MM.1S (cell line): Measurements from ENCODE around the gene MRPS23.

Experiments
- CTCF ChIP-seq: fragments of 300-600 bp; sonication (generic); IDR thresholded peaks from 2 replicates; pipeline ENCODE4 v1.5.1; 2016; ENCODE audit warnings: antibody characterized with exemption, low read length, mixed read lengths
- EZH2 ChIP-seq: fragments of 300-600 bp; sonication (generic); optimal IDR thresholded peaks from 2 replicates; pipeline ENCODE3; 2017; ENCODE audit warnings: low read depth, mild to moderate bottlenecking, antibody characterized with exemption, low read length, mixed read lengths

DNA sequence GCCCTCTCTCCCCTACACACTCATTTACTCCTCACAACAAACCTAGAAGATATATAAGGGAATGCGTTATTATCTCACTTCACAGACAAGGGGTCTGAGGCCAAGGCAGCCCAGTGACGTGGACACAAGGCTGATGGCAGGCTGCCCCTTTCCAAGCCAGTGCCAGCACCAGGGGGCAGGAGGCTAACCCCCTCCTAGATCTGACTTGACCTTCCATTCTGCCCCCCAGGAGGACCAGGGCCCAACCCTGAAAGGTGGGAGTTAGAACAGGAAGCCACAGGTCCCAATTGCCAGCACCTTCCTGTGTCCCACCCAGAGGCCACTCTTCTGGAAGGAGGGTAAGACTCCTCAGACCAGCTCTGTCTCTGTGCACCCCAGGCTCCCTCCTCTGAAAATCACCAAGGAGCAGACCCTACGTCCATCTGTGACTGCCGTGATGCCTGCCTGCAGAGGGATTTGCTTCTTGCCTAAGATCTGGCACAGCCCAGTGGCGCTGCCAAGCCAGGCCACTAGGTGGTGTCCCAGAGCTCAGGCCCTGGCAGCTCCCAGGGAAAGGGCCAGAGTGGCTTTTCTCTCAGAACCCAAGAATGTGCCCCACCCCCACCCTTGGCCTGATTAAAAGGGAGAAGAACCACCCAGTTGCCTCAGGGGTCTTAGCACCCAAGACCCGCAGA lies 42.4 kb upstream of the MRPS23 start:
- TF ChIP-seq CTCF = peak; percentile 97
- TF ChIP-seq EZH2 = no peak
